GM19324 (cell line): ENCODE measurements around the gene SYT10.
"Not testable (repeated sequence)": the region's sequence is repeated elsewhere in the genome, so short reads cannot be mapped to it uniquely, and the experiment has no call there.

Source experiments
- ATAC-seq: cut with Tn5 transposase; IDR thresholded peaks from one replicate; pipeline ENCODE4 v1.9.1; 2021; ENCODE audit warnings: mild to moderate bottlenecking, moderate library complexity; ENCODE audit not compliant: unreplicated experiment, low FRiP score

SYT10 gene, protein sequence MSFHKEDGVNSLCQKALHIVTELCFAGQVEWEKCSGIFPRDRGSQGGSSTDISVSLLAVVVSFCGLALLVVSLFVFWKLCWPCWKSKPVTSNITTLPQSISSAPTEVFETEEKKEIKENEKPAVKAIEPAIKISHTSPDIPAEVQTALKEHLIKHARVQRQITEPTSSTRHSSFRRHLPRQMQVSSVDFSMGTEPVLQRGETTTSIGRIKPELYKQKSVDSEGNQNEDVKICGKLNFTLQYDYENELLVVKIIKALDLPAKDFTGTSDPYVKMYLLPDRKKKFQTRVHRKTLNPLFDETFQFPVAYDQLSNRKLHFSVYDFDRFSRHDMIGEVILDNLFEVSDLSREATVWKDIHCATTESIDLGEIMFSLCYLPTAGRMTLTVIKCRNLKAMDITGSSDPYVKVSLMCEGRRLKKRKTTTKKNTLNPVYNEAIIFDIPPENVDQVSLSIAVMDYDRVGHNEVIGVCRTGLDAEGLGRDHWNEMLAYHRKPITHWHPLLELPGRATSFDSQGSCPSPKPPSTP

DNA sequence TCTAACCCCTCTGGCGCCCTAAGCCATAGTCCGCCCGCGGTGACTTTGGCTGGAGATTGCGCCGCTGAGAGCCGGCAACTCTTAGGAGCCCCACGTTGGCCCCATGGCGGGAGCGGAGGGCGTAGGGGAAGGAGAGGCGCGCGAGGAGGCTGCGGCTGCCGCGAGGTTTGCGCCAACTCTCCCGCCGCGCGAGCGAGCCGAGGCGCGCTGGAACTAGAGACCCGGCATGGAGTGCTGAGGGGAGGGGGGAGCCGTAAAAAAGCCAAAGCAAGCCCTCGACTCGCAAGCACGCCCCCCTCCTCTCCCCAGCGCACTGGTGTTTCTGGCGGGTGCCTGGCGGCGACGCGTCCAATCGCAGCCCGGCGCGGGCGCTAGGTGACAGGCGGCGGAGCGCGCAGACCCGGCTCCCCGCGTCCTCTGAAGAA, at the start of gene SYT10:
TSS of gene SYT10 (minus strand) at position 233 of the 425 bp plus-strand sequence. CDS start 297 bp downstream, outside the sequence.
- ATAC-seq = no peak

DNA sequence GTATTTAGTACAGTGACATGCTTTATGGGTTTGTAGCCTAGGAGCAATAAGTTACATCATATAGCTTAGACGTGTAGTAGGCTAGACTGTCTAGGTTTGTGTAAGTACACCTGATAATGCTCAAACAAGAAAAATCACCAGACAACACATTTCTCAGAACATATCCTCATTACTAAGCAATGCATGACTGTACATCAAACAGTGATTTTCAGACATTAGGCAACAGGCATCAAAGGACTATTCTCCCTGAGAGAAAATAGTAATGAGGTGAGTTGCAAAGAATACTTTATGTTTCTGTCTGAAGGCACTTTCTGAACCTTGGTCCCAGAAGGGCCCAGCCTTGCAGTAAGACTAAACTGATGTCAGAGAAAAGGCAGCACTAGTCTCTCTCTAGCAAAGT, 48.4 kb upstream of the SYT10 start:
- no peak for ATAC-seq

DNA sequence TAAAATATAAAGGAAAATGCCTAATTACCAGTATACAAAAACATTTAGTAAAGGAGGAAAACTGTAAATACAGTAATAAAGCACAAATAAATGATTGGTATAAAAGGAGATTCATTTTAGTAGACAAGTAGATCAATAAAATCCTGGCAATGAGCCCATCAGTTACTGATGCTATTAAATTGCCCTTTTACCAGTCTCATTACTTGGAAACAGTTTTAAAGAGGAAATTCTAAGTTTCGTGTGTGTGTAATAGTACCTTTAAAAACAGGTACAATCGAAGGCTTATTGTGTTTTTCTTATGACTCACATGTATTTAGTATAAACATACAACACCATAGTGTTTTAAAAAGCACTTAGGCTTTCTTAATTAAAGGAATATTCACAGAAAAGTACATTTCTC, 46.4 kb upstream of the SYT10 start:
- no peak for ATAC-seq

DNA sequence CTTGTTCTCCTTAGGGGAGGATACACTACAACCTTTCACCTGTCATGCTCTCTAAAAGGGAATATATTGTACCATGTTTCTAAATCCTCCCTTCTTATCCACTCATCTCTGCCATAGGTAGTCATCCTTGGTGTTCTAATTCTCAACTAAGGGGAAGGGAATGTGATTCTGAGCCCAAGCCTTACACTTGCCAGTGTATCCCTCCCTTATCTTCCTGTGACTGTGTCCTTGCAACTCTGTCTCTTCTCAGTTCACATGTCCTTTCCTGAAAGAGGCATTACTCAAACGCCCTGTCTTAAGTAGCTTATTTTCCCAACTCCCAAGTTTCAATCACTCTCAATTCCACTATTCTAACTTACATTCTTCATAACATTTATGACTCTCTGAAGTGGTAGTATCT, 44.5 kb upstream of the SYT10 start:
- no peak for ATAC-seq

DNA sequence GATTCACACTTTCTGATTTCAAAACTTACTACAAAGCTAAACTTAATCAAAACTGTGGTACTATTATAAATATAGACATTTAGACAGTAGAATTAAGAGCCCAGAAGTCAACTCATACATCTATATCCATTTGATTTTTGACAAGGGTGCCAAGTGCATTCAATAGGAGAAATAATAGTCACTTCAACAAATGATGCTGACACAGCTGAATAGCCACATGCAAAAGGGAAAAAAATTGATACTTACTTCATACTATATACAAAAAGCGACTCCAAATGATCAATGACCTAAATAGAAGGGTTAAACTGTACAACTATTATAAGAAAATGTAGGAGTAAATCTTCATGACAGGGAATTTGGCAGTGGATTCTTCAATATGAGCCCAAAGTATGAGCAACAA, 40.7 kb upstream of the SYT10 start:
- ATAC-seq = no peak

DNA sequence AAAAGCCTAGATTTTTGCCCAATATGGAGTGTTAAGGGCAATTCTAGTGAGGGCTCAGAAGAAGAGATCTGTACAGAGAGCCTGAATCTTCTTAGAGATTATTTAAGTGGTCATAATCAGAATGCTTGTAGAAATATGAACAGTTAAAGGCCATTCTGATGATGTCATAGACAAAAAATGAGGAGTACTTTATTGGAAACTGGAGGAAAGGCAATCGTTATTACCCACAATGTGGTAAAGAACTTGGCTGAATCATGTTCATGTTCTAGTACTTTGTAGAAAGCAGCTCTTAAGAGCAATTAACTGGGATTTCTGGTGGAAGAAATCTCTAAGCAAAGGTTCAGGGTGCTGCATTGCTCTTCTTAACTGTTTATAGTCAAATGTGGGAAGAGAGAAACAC, 36.4 kb upstream of the SYT10 start:
- ATAC-seq = no peak

DNA sequence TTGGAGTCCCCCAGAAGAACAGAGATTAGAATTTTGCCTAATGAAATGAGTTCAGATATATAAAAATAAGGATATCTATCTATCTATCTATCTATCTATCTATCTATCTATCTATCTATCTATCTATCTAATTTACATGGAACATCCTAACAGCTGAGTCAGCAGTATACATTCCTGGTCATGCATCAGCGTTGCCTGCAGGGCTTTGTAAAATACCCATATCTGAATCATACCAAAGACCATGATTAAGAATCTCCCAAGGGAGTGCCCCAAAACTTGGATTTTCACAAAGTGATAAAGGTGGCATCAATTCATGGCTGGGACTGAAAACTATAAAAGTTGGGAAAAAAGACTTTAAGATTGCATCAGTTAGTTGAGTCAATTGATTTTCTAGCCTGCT, 32.7 kb upstream of the SYT10 start:
- ATAC-seq = no peak

DNA sequence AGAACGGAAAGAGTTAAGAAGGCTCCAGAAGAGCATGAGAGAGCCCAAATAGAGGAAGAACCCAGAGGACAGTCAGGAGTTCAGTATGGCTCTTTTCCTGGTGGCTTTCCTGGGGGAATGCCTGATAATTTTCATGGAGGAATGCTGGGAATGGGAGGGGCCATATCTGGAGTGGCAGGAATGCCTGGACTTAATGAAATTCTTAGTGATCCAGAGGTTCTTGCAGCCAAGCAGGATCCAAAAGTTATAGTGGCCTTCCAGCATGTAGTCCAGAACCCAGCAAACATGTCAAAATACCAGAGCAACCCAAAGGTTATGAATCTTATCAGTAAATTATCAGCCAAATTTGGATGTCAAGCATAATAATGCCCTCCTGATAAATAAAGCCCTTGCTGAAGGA, 15.5 kb upstream of the SYT10 start:
- no peak for ATAC-seq

DNA sequence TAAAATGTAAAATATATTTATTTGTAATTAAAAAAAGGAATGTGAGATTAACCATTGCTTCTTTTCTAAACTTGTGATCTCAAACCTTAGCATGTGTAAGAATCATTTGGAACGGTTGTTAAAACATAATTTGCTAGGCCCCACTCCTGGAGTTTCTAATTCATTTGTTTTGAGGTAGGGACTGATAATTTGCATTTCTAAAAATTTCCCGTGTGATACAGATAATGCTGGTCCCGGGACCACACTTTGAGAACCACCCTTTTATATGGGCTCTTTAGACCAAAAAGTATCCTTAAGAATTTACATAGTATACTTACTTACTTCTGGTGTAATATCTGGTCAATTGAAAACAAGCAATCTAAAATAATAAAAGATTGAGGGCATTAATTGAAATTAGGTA, 10.9 kb upstream of the SYT10 start:
- ATAC-seq = no peak

DNA sequence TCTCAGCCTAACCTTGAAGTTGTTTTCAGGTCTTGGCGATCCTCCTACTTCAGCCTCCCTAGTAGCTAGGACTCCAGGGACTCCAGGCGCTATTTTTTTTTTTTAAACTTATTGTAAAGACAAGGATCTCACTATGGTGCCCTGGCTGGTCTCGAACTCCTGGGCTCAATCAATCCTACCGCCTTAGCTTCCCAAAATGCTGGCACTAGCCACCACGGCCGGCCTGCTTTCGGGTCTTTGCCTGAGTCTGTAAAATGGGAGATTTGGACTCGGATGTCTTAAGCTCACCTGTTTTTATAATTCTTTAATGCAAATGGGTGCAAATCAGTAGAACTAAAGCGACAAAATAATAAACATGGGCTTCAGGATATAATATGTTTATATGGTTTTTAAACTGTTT, 858 bp upstream of the SYT10 start:
- ATAC-seq = no peak

DNA sequence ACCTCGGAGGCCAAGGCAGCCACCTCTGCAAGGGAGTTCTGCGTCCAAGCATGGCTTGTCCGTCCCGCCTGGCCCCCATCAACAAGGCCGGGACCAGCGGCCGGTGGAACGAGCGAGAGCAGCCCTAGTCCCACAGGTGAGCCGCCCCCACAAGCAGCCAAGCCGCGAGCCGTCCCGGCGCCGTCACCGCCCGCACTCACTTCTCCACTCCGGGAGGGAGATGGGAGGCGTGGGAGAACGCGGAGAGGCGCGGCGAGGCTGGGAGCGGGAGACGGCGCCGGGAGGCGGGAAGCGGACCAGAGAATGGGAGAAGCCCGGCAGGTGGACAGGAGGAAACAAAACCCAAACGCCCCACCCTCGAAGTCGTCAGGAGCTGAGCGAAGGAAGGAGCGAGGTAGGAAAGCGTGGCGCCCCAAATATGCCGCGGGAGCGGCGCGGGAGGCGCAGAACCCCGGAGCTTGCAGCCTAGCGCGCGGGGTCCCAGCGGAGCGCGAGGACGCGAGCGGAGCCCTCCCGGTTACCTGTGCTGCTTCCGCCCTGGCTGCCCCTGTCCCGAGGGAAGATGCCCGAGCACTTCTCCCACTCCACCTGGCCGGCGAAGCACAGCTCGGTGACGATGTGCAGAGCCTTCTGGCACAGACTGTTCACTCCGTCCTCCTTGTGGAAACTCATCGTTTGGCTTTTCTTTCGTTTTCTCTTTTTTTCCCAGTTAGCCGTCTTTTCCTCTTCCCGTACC, 600 bp downstream of the SYT10 start:
- no peak for ATAC-seq

DNA sequence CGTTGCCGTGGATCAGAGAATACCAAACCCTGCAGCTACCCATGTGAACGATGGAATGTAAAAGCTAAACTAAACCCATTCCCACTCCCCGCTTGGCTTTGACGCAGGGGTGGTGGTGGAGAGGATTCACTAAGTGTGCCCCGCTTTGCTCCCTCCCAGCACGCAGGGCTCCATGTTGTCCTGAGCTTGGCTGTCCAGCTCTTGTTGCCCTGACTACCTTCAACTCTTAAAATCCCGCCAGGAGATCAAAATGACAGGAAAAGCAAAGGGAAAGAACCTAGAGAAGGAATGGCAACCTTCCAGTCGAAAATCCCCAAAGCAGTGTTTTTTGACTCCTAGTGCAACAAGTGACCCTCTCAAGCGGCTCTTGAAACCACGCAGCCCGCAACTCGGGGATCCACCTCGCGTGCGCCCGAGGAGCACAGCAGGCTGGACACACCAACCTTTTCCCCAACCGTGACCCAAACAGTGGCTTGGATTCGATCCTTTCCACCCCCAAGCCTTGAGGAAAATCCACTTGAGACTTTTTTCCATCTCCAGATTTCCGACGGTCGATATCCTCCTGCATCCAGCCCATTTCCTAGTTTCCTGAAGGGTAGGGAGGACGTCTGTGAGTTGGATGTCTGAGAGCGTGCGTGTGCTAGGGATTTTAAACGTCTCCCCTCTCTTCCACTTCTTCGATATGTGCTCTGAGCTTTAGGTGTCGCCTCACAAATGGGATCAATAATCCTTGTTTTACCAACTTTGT, 1.4 kb downstream of the SYT10 start:
- no peak for ATAC-seq

DNA sequence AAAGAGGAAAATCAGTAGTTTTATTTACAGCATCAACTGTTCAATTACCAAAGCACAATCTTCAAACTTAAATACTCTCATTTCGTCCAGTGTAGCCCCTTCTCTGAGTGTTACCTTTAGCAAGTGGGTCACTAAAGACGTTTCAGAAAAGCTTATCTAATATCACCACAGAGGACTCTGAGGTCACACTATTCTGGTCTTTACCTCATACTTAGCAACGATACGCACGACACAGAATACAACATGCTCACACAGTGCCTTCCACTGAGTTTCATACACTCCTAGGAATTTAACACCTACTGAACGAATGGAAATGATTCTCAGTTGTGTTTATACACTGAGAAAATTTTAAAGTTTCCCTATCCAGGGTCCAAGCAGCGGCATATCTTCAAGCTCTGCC, 2.0 kb downstream of the SYT10 start:
- ATAC-seq = no peak

DNA sequence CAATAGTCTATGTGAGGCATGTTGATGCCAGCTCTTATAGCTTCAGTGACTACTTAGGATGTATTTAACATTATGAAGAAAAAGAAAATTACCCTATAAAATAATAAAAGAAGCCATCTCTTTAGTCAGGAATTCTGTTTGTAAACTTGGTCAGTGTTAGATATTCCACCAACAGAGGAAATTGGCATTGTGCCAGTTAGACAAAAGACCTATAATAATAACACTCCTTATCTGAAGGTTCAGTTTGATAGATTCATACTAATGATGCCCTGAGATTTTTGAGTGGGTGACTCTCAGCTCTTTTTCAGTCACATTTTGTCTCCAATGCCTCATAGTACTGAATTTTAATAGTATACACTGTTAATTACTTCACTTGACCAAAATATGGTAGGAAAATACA, 6.6 kb downstream of the SYT10 start:
- ATAC-seq = no peak

DNA sequence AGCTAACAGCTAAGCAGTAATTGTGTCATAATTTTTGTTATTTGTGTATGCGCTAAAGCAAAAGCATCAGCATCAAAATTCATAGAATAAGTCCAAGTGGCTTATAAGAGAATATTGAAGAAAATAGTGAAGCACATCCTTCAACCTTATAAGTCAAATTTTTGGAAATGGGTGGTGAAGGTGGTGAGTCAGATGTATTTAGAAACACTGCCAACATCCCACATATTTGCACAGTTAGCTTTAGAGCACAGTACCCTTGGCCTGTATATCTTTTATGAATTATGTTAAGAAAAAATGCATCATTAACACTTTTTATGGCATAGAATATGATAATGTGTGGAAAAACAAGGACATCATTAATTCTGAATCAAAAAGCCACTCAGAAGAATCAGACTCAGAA, 8.0 kb downstream of the SYT10 start:
- ATAC-seq = no peak

DNA sequence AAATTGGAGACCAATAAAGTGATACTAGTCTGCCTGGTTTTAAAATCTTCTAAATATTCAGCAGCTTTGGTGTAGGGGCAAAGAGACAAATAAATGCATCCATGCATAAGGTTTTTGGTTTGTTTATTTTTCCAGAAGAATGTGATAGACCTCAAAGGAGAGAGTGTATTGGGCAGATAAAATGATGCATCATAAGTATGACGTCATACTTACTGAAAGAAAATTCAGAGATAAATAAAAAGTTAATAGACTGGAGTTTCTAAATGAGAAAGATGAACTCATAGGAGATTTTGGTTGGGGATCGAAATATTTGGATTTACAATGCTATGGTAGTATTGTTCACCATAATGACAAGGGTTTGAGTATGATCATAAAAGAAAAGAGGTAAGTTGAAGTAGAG, 10.2 kb downstream of the SYT10 start:
- no peak for ATAC-seq

DNA sequence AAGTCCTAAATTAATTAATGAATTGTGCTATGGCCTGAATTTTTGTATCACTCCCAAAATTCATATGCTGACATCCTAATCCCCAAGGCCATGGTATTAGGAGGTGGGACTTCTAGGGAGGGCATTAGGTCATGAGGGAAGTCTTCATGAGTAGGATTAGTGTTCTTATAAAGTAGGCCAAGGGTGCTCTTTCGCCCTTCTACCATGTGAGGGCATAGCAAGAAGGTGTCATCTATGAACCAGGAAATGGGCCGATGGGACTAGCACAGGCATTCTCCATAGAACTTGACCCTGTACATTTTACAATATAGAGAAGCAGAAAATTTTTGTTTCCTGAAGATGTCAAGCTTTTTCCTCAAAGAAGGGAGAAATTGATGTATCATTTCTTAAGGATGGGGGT, 12.5 kb downstream of the SYT10 start:
- no peak for ATAC-seq

DNA sequence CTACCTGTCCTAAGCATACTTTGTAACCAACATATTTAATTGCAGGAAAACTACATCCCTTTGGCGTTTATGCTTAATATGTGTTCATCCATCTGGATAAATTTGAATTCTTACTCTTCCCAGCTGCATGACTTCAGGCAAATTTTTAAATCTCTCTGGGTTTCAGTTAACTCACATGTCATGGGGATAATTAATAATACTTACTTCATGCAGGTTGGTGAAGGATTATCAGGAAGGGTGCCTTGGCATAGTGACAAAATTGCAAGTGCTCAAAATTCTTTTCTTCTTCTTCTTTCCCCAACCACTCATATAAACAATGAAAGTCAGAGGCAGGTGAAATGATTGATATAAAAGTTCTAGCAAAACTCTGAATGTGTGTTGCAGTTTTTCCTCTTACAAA, 15.9 kb downstream of the SYT10 start:
- ATAC-seq = no peak

DNA sequence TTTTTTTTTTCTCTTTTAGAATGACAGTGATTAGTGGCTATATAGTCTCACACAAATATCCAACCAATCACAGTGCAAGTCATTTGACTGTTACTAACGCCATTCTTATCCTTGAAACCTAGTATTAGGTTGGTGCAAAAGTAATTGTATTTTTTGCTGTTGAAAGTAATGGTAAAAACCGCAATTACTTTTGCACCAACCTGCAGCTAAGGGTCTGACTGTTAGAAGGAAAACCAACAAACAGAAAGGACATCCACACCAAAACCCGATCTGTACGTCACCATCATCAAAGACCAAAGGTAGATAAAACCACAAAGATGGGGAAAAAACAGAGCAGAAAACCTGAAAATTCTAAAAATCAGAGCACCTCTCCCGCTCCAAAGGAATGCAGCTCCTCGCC, 27.2 kb downstream of the SYT10 start:
- ATAC-seq = not testable (repeated sequence)

DNA sequence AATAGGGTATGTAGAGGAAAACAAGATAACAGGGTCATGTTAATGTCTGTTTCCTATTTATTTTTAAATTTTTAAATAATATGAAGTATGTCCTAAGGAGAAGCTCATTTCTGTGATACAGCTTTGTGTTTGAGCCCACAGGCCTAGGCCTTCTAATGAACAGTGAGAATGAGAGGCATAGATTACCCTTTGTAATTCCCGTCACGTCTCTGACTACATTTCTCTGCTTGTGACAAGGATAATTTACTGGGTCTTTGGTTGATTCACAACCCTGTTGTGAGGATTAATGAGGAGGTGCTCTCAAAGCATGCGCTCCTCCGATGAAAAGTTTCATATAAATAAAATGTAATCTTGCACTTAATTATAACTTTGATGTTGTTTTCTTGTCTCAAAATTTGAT, 56.1 kb downstream of the SYT10 start:
- no peak for ATAC-seq

DNA sequence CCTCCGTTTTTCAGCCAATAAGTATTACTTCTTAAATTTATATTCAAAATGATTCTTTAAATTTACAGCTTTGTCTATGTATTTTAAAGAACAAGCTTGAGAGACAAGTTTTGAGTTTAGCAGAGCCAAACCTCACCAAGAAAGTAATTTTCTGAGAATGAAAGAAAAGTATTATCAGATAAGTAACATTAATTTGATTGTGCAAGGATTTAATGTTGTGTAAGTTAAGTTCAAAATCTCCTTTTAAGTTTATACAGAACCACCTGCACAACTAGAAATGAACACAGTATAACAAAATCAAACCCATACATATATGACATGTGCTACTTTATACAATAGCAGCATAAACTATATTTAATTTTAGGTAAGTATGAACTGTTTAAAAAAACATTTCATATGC, 63.5 kb downstream of the SYT10 start:
- no peak for ATAC-seq
